GM18519 (cell line): ENCODE measurements around the gene DFFB.

Source experiments
- ATAC-seq: cut with Tn5 transposase; IDR thresholded peaks from one replicate; pipeline ENCODE4 v1.9.1; 2021; ENCODE audit warnings: mild to moderate bottlenecking, moderate library complexity; ENCODE audit not compliant: unreplicated experiment, low FRiP score

The DFFB gene

GRCh38 chr1:3828391-3828790, 28.9 kb upstream of the DFFB start:
- no peak for ATAC-seq

GRCh38 chr1:3831689-3832088, 25.6 kb upstream of the DFFB start:
- no peak for ATAC-seq

- no peak for ATAC-seq
Measured at GRCh38 chr1:3834701-3835100, 22.6 kb upstream of the DFFB start.

GRCh38 chr1:3836421-3836820, 20.9 kb upstream of the DFFB start:
- ATAC-seq = no peak

- ATAC-seq = no peak
Measured at GRCh38 chr1:3837200-3837599, 20.1 kb upstream of the DFFB start.

GRCh38 chr1:3837685-3838084, 19.6 kb upstream of the DFFB start:
- ATAC-seq = no peak

GRCh38 chr1:3838788-3839187, 18.5 kb upstream of the DFFB start:
- no peak for ATAC-seq

- no peak for ATAC-seq
Measured at GRCh38 chr1:3841491-3841890, 15.8 kb upstream of the DFFB start.

- ATAC-seq = no peak
Measured at GRCh38 chr1:3842912-3843311, 14.4 kb upstream of the DFFB start.

- no peak for ATAC-seq
Measured at GRCh38 chr1:3846541-3846940, 10.7 kb upstream of the DFFB start.

- ATAC-seq = no peak
Measured at GRCh38 chr1:3847081-3847480, 10.2 kb upstream of the DFFB start.

- ATAC-seq = no peak
Measured at GRCh38 chr1:3850857-3851256, 6.4 kb upstream of the DFFB start.

- ATAC-seq = no peak
Measured at GRCh38 chr1:3851292-3851691, 6.0 kb upstream of the DFFB start.

GRCh38 chr1:3852091-3852490, 5.2 kb upstream of the DFFB start:
- no peak for ATAC-seq

- no peak for ATAC-seq
Measured at GRCh38 chr1:3852711-3853485, 4.4 kb upstream of the DFFB start.

- no peak for ATAC-seq
Measured at GRCh38 chr1:3857791-3858129, 484 bp downstream of the DFFB start.

- ATAC-seq = no peak
Measured at GRCh38 chr1:3858231-3858981, 1.1 kb downstream of the DFFB start.

- ATAC-seq = no peak
Measured at GRCh38 chr1:3863231-3863935, 6.1 kb downstream of the DFFB start.

- no peak for ATAC-seq
Measured at GRCh38 chr1:3864884-3865283, 7.6 kb downstream of the DFFB start.

- ATAC-seq = no peak
Measured at GRCh38 chr1:3865606-3866160, 8.4 kb downstream of the DFFB start.

- ATAC-seq = no peak
Measured at GRCh38 chr1:3868464-3869006, 11.3 kb downstream of the DFFB start.
